ENCODE results near the gene ZNF417. TPM values are rescaled to one million over a fixed set of nuclear protein-coding genes. Genes with fewer than 3 reads are reported as not detected.

Gene ZNF417
- total and polyA plus RNA-seq, 2 of the 4 experiments (the other 2 are of a cell fraction) = 4.0 to 23.1 TPM

- no CpG with 5 or more reads among the region's 7 CpGs for WGBS, 2 experiments (ENCODE audit: extremely low coverage in 2 of 2, insufficient read length in 1 of 2)
- Histone ChIP-seq H3K4ac (ENCODE audit: low read depth, low read length) (no peak overlapping the region), H4K91ac (ENCODE audit: insufficient read depth, low read depth, low read length) (no peak overlapping the region), H2BK5ac (ENCODE audit: low read depth, low read length, poor library complexity, severe bottlenecking) (no peak overlapping the region), H3K4me2 (ENCODE audit: low read depth, low read length) (no peak overlapping the region), H2BK15ac (ENCODE audit: low read depth, low read length) (no peak overlapping the region), H3K79me1 (ENCODE audit: low read depth in 1 of 2, low read length in 2 of 2) (no peaks in the 10 kb centered on the region; a peak in 2 of 4 replicates), H3K9ac (ENCODE audit: low read depth, low read length) (no peak overlapping the region), H3K9me3 (ENCODE audit: control insufficient read depth, insufficient read depth, low read length) (peaks cover 5% of the 10 kb centered on the region; the same call in 1 of the 2 replicates), H3K27ac (ENCODE audit: insufficient read depth, low read length) (no peak overlapping the region), H2AK9ac (replicated peaks; ENCODE audit: low read depth, low read length, poor library complexity) (no peak overlapping the region), H2AK5ac (ENCODE audit: low read depth, low read length) (no peak overlapping the region), H4K8ac (ENCODE audit: low read depth in 2 of 2, low read length in 2 of 2) (no peak overlapping the region), H3K27me3 (ENCODE audit: control insufficient read depth, insufficient read depth, low read length) (no peaks in the 10 kb centered on the region), H3K9me1 (ENCODE audit: insufficient read depth, low read length) (no peaks in the 10 kb centered on the region), H3K36me3 (ENCODE audit: control insufficient read depth, insufficient read depth, low read length) (peaks cover 17% of the 10 kb centered on the region), H3K23ac (ENCODE audit: low read depth, low read length) (no peak overlapping the region), H2BK120ac (ENCODE audit: low read depth, low read length) (no peak overlapping the region), H3K14ac (replicated peaks; ENCODE audit: low read depth, low read length) (no peak overlapping the region), H4K20me1 (ENCODE audit: insufficient read depth, low read length) (no peaks in the 10 kb centered on the region), H3K4me3 (ENCODE audit: insufficient read depth, low read depth, low read length) (no peak overlapping the region), H4K5ac (ENCODE audit: low read depth, low read length) (no peak overlapping the region), H2AFZ (replicated peaks; ENCODE audit: low read length, poor library complexity) (no peak overlapping the region), H3K18ac (ENCODE audit: low read depth, low read length) (no peak overlapping the region), H3K4me1 (ENCODE audit: control insufficient read depth, insufficient read depth, low read length) (no peaks in the 10 kb centered on the region), H2BK20ac (ENCODE audit: low read depth, low read length) (no peak overlapping the region), H3K56ac (ENCODE audit: extremely low read depth, insufficient read depth, low read length) (no peak overlapping the region)
- dilution Hi-C loops (cut with HindIII; ENCODE audit: low sequenced_read_pairs, unreplicated experiment) = no loop called here
- DNase-seq = no peak
- CTCF ChIA-PET = no interaction called here
- TF ChIP-seq NFE2L2 (IDR thresholded peaks at IDR 0.05; ENCODE audit: low read depth, low read length) (no peak), ELK1 (IDR thresholded peaks at IDR 0.05; ENCODE audit: borderline replicate concordance, low read depth, low read length) (no peak), MAZ (IDR thresholded peaks at IDR 0.05; ENCODE audit: borderline replicate concordance, low read depth, low read length) (no peak), CHD1 (IDR thresholded peaks at IDR 0.05; ENCODE audit: low read depth, low read length) (no peak), FOS (IDR thresholded peaks at IDR 0.05; ENCODE audit: low read depth, low read length) (no peak), BHLHE40 (IDR thresholded peaks at IDR 0.05; ENCODE audit: low read depth, low read length) (no peak), MAFK (IDR thresholded peaks at IDR 0.05; ENCODE audit: low read depth, low read length) (no peak), USF2 (IDR thresholded peaks at IDR 0.05; ENCODE audit: low read depth, low read length) (no peak), RFX5 (IDR thresholded peaks at IDR 0.05; ENCODE audit: low read depth, low read length) (no peak), CEBPB (IDR thresholded peaks at IDR 0.05; ENCODE audit: low read depth, low read length) (no peak), SMC3 (IDR thresholded peaks at IDR 0.05; ENCODE audit: low read depth, low read length) (no peak), MXI1 (IDR thresholded peaks at IDR 0.05; ENCODE audit: borderline replicate concordance, low read depth, low read length) (no peak)
- POLR2A ChIA-PET (ENCODE audit: unreplicated experiment) = no interaction called here
- no peak for ATAC-seq (ENCODE audit: low read depth)
- intact Hi-C loops (cut with micrococcal nuclease) = loop anchor here (1.0 kb wide), 1 partner anchor 165 kb away; no protein-coding TSS in a partner anchor
- BruUV-seq (replicated peaks) = no TSS peak
- in situ Hi-C loops (cut with MboI; ENCODE audit: low sequenced_read_pairs) = no loop called here
These were observed 12.7 kb downstream of the ZNF417 start for GRCh38 chr19:57903618-57904184.

All from IMR-90 (cell line).